ENCODE measurements around the gene NIF3L1. TPM values are rescaled to one million over a fixed set of nuclear protein-coding genes. Genes with fewer than 3 reads are reported as not detected.

Gene NIF3L1
- total and polyA plus RNA-seq, 2 experiments from 2014 or later, result 29.2 to 37.6 TPM

- H3K27me3 ChIP-seq, result no peaks in the 10 kb centered on the region
- H3K9me3 ChIP-seq (ENCODE audit: low read depth), result no peaks in the 10 kb centered on the region
- H3K27ac ChIP-seq, result no peak overlapping the region
- peaks cover 6% of the 10 kb centered on the region for H3K36me3 ChIP-seq
- no peak overlapping the region for H3K4me3 ChIP-seq
- H3K4me1 ChIP-seq (ENCODE audit: low read depth), result no peaks in the 10 kb centered on the region
- TF ChIP-seq CTCF (IDR thresholded peaks at IDR 0.05; ENCODE audit: low read depth, low read length), result no peak
- no peak for DNase-seq (ENCODE audit: low read depth in 1 of 2, low spot score in 1 of 2)
Measured at GRCh38 chr2:200847269-200847668, 41.9 kb upstream of the NIF3L1 start.

GRCh38 chr2:200847939-200848338 is 41.2 kb upstream of the NIF3L1 start:
- DNase-seq (ENCODE audit: low read depth in 1 of 2, low spot score in 1 of 2), result no peak
- no peak for TF ChIP-seq CTCF (IDR thresholded peaks at IDR 0.05; ENCODE audit: low read depth, low read length)
- H3K27me3 ChIP-seq, result no peaks in the 10 kb centered on the region

DNA sequence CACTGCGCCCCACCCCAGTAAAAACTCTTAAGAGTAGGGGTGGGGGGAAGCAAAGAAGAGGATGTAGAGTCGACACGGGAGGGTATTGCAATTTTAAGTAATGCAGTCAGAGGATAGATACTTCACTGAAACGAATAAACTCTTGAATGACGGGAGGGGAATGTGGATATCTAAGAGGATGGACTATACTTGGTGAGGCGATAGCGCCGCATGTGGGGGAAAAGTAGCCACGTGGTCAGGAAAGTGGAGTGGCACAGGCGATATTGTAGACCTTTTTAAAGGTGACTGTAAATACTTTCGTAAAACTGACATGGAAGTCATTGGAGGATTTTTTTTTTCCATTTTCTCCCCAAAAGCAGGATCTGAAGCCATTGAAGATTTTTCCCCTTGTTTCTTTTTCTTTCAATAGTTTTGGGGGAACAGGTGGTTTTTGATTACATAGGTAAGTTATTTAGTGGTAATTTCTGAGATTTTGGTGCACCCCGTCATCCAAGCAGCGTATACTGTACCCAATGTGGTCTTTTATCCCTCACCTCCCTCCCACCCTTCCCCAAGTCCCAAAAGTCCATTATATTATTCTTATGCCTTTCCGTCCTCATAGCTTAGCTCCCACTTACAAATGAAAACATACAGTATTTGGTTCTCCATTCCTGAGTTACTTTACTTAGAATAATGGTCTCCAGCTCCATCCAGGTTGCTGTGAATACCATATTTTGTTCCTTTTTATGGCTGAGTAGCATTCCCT is 38.5 kb upstream of the NIF3L1 start:
- Histone ChIP-seq H3K27ac (no peak overlapping the region), H3K9me3 (ENCODE audit: low read depth) (no peaks in the 10 kb centered on the region), H3K27me3 (no peaks in the 10 kb centered on the region), H3K36me3 (peaks cover 39% of the 10 kb centered on the region), H3K4me1 (ENCODE audit: low read depth) (no peaks in the 10 kb centered on the region), H3K4me3 (no peak overlapping the region)
- TF ChIP-seq CTCF (IDR thresholded peaks at IDR 0.05; ENCODE audit: low read depth, low read length), result no peak
- no peak for DNase-seq (ENCODE audit: low read depth in 1 of 2, low spot score in 1 of 2)

More at GRCh38 chr2:200847939-200848338, 41.2 kb upstream of the NIF3L1 start:
- Histone ChIP-seq H3K9me3 (ENCODE audit: low read depth) (no peaks in the 10 kb centered on the region), H3K36me3 (peaks cover 13% of the 10 kb centered on the region), H3K4me3 (no peak overlapping the region), H3K4me1 (ENCODE audit: low read depth) (no peaks in the 10 kb centered on the region), H3K27ac (no peak overlapping the region)

DNA sequence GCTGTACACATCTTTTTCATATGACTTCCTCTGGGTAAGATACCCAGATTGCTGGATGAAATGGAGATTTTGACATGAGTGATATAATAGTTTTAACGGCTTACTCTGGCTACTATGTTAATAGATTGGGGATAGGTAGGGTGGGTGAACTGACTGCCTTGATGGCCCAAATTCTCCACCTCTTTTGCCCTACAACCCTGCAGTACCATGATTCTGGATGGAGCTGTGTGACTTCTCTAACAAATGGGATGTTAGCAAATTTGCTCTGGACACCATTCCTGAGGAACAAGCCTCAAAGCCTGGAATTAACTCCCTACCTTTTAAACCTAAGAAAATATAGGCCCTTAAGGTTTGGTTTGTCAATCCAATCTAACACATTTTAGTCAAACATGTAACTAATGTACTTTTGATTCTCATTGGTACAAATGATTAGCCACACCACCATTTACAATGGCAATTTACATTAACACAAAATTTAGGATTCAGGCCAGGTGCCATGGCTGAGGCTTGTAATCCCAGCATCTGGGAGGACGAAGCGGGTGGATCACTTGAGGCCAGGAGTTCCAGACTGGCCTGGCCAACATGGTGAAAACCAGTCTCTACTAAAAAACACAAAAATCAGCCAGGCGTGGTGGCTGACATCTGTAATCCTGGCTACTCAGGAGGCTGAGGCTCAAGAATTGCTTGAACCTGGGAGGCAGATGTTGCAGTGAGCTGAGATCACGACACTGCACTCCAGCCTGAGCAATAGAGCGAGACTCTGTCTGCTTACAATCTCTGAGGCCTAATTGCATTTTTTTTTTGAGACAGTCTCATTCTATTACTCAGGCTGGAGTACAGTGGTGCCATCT is 37.5 kb upstream of the NIF3L1 start:
- peaks cover 48% of the 10 kb centered on the region for H3K36me3 ChIP-seq
- no peak for TF ChIP-seq CTCF (IDR thresholded peaks at IDR 0.05; ENCODE audit: low read depth, low read length)
- no peak overlapping the region for H3K4me3 ChIP-seq
- H3K27ac ChIP-seq, result peak overlapping the region; percentile 7
- no peaks in the 10 kb centered on the region for H3K4me1 ChIP-seq (ENCODE audit: low read depth)
- H3K9me3 ChIP-seq (ENCODE audit: low read depth), result no peaks in the 10 kb centered on the region
- DNase-seq (ENCODE audit: low read depth in 1 of 2, low spot score in 1 of 2), result no peak
- H3K27me3 ChIP-seq, result no peaks in the 10 kb centered on the region

DNA sequence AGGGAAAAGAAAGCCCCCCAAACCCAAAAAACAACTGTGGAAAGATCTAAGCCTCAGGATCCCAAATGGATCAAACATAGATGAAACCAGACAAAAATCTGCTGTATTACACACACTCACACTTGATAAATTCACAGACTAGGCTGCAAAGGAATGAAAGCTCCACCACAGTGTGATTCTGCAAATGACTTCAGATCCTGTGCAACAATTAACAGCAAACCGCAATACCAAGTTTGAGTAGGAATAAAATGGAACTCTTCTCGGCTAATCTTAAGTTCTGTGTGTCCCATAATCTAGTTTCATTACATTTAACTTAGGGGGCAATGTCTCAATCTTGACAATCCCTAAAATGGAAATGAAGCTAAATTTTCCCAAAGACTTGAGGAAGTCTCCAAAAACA is 36.6 kb upstream of the NIF3L1 start:
- Histone ChIP-seq H3K27ac (no peak overlapping the region), H3K27me3 (no peaks in the 10 kb centered on the region), H3K4me3 (no peak overlapping the region), H3K4me1 (ENCODE audit: low read depth) (no peaks in the 10 kb centered on the region), H3K36me3 (peaks cover 58% of the 10 kb centered on the region), H3K9me3 (ENCODE audit: low read depth) (no peaks in the 10 kb centered on the region)
- no peak for TF ChIP-seq CTCF (IDR thresholded peaks at IDR 0.05; ENCODE audit: low read depth, low read length)
- no peak for DNase-seq (ENCODE audit: low read depth in 1 of 2, low spot score in 1 of 2)

Measured in cardiac muscle cell (in vitro differentiated cells and primary cell).